Bone marrow (tissue), 2 donors: ENCODE results near the gene BEST4.
"Not testable (repeated sequence)": the region's sequence is repeated elsewhere in the genome, so short reads cannot be mapped to it uniquely, and the experiment has no call there.

Source experiments
- DNase-seq, 2 donors: peaks; one replicate each; lab custom pipeline; 2025; lab: John Stamatoyannopoulos, UW

BEST4 gene

DNA sequence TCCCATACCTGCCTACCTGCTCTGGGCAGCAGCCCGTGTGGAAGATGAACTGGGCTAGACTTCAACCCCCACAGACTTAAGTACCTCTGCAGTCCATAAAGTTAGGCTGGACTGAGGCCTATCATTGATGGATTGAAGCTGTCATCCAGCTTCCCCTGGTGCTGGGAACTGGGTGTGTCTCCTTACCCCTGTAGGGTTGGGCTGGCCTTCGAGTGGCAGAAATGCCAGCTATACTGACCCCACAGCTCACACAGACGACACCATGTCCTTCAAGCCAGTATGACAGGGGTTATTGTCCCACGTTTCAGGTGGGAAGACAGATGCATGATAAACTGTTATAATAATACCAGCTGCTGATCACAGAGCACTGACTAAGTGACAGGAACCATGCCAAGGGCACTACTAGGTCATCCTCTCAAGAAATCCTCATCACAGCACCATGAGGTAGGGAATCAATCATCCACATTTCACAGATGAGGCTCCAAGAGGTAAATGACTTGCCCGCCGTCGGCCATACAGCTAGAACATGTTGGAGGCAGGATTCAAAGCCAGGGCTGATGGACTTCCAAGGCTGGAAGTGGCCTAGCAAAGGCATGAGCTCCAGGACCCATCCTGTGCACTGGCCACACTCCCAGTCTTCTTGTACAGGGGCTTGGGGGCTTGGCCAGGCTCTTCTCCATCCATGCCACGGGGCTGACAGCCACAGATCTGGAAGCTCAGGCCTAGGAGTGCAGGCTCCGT lies at the start of gene BEST4:
Gene BEST4, minus strand, starts transcription at position 51 of the 741 bp plus-strand sequence. CDS start 465 bp downstream, outside the sequence.
- DNase-seq = no peak

DNA sequence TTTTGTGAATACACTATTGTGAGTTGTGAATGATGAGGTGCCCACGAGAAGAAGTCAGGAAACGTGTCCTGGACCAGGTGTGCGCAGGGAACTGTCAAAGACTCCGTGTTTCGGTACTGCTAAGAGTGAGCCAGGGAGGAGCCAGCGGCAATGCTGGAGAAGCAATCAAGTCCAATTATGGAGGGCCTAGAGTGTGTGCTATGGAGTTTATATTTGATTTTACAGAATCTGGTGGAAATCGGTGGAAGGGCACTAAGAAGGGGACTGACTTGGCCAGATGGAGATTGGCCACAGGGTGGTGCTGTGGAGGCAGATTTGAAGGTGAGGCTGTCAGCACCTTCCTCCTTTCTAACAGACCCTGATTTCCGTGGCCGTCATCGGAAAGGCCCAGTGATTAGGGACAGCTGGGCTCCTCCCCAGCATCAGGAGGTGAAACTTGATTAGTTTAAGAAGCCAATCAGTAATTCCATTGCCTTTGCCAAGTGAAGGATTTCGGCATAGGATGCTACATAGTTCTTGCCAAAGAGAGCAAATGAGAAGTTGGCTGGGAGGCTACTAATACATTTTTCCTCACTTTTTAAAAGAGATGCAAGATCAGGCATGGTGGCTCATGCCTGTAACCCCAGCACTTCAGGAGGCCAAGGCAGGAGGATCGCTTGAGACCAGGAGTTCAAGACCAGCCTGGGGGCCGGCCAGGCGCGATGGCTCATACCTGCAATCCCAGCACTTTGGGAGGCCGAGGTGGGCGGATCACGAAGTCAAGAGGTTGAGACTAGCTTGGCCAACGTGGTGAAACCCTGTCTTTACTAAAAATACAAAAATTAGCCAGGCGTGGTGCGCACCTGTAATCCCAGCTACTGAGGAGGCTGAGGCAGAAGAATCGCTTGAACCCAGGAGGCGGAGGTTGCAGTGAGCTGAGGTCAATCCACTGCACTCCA lies 48.0 kb upstream of the BEST4 start:
- DNase-seq = peak; percentile 41 to 68

DNA sequence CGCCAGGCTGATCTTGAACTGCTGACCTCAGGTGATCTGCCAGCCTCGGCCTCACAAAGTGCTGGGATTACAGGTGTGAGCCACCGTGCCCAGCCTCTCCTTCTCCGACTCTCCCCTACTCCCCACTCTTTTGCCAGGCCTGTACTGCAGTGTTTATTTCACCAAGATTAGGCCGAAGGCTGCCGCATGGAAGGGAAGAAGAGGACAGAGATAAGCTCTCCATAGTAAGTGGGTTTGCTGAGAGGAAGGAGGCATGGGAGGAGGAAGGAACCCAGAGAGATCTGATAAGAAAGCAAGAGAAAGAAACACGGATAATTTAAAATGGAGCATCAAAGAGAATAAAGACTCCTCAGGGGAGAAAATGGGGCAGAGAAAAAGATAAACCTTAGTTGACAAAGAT lies 46.4 kb upstream of the BEST4 start:
- no peak for DNase-seq

DNA sequence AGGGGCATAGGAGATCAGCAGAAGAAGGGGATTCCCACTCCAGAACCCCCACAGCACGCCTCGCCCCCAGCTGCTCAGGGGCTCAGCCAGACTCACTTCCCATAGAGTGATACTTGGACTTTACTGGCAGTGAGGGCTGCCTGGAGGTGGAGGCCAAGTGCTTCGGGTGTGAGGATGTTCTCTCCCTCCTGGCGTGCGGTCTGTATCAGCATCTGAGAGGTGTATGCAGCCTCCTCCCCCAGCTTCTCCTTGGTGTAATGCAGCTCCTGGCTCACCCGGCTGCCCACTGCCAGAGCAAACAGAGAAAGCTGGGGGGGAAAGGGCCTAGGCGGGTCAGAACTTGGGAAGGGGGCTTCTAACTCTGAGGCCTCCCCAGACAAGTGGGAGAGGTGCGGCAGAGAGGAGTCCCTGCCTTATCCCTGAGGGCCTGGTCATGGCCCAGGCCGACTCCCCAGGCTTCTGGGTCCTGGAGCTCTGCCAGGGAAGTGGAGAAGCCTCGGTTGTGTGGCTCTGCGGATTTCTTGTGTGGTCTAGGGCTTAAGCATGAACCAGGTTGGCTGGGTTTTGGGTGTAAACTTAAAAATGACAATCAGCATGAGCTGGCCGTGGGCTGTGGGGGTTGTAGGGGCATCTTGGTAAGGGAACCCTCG lies 44.2 kb upstream of the BEST4 start:
- no peak for DNase-seq

DNA sequence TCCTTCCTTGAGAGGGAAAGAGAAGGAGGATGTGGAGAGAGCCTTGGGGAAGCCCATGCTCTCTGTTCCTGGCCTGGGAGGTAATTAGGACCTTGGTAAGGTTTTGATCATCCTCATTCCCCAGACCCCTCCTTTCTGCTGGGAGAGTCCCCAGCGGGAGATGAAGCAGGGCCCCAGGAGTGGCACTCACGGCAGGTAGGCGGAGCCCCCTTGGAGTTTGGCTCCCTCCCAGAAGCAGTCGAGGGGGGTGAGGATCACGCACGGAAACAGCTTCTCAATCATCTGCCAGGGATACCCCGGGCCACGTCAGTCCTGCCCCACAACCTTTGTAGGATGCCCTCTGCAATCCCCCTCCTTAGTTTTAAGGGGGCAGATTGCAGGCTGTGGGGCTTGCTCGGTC lies 43.5 kb upstream of the BEST4 start:
- no peak for DNase-seq

DNA sequence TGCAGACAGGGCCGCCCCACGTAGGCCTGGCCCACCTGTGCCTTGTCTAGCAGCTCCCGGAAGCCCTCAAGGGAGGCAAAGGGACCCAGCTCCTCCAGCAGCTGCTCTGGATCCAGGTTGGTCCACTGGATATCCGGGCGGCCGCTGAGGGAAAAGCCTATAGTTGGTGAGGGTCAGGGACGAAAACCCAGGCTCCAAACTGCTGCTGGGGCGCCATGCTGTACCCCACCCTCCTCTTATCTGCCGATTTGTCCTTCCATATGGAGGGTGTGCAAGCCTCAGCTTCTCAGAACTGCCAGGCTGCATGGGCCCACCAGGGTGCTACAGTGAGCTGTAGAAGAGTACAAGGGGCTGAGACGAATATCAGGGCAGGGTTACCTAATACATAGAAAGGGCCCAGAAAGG lies 42.9 kb upstream of the BEST4 start:
- DNase-seq = no peak

GRCh38 chr1:44829506-44830384 lies 41.8 kb upstream of the BEST4 start:
- peak in 1 of 2 donors; percentile 2 for DNase-seq

- no peak for DNase-seq
These were observed 41.0 kb upstream of the BEST4 start for GRCh38 chr1:44828841-44829440.

DNA sequence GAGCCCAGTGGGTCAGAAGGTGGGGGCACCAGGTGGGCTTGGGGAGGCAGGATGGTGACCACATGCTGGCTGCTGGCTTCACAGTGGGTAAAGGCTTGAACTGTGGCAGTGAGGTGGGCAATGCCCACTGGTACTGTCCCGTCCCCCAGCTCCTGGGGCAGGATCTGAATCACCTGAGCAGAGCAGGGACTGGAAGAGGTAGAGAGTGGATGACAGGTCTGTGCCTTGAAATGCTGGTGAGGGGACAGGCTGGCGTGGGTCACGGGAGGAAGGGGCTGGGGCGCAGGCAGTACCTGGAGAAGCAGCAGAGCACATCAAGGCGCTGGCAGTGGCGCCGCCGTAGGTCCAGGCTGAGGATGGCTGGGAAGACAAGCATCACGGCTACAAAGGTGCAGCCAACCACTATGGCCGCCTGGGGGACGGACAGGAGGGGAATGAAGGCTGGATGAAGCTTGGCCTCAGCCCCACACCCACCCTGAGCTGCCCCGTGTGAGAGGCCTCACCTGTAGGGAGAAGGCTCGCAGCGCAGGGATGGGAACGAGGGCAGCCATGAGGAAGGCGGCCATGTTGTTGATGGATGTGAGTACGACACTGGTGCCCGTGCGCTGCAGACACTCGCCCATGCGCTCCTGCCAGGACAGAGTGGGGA lies 40.2 kb upstream of the BEST4 start:
- no peak for DNase-seq

GRCh38 chr1:44827197-44828002 lies 39.4 kb upstream of the BEST4 start:
- DNase-seq = no peak

GRCh38 chr1:44826375-44827196 lies 38.6 kb upstream of the BEST4 start:
- peak; percentile 27 to 75 for DNase-seq

DNA sequence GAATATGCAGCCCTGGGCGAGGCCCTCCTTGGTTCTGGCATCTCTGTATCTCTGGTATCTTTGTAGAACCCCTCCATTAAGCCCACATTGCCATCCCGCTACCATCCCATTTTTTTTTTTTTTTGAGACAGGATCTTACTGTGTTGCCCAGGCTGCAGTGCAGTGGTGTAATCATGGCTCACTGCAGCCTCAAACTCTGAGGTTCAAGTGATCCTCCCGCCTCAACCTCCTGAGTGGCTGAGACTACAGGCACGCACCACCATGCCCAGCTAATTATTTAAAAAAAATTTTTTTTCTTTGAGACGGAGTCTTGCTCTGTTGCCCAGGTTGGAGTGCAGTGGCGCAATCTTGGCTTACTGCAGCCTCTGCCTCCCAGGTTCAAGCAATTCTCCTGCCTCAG lies 36.4 kb upstream of the BEST4 start:
- DNase-seq = not testable (repeated sequence)

DNA sequence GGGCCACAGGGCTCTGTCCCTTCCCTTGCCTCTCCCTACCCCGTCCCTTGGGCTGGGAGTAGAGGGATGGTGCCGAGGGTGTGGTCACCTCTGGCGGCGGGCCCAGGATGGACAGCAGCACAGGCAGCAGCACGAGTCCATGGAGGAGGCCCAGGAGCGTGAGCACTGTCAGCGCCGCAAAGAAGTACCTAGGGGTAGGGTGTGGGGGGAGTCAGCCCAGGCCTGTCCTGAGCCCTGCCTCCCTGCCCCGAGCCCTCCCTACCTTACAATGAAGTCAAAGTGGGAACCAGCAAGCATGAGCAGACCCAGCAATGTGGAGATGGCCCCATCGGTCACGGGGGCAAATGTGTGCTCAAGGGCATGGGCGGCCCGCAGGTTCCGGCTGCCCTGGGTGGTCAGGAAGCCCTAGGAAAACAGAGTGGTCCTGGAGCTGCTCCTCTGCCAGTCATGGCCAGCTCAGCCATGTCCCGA lies 35.0 kb upstream of the BEST4 start:
- no peak for DNase-seq

DNA sequence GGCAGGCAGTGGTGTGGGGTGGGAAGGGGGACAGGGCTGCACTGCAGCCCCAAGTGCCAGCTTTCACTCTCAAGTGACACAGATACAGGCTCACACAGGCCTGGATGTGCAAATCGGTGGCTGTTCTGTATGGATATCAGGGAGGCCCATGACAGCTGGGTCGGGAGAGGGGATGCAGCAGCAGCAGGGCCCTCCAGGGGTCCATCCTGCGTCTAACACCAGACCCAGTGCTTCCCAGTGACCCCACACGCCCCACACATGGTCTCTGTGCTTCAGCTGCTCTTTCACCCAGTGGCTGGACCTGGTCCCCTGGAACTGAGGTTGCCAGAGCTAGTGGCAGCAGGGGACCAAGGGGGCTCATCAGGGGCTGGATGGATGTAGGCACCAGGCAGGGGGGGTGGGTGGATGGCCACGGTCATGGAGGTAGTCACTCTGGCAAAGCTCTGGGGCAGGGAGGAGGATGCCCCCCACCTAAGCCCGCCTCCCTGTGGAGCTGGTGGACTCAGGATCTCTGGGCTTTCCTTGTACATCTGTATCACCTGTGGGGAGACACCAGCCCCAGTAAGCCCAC lies 34.2 kb upstream of the BEST4 start:
- no peak for DNase-seq

- DNase-seq = no peak
These were observed 33.3 kb upstream of the BEST4 start for GRCh38 chr1:44821240-44821715.

GRCh38 chr1:44820328-44821239 lies 32.6 kb upstream of the BEST4 start:
- peak in 1 of 2 donors; percentile 79 for DNase-seq
